Activated T-helper 17 cell treated with anti-CD3 and anti-CD28 coated beads, Interleukin-2, amount 50 U/mL, for 72 hours (primary cell): ENCODE data around the gene SH3RF2. TPM values are rescaled to one million over a fixed set of nuclear protein-coding genes. Genes with fewer than 3 reads are reported as not detected.
"Not testable (repeated sequence)": the region's sequence is repeated elsewhere in the genome, so short reads cannot be mapped to it uniquely, and the experiment has no call there.

Experiments used
- ATAC-seq: fragments of 150-1000 bp; cut with Tn5 transposase; replicated peaks from 2 replicates; pipeline ENCODE4 v1.10.0; 2021; ENCODE audit warnings: mild to moderate bottlenecking, moderate library complexity
- H3K27ac Mint-ChIP-seq: one replicate; pipeline ENCODE4 v1.8.0; 2022; ENCODE audit warnings: mixed read lengths
- H3K27me3 Mint-ChIP-seq: one replicate; pipeline ENCODE4 v1.8.0; 2022; ENCODE audit warnings: mixed read lengths
- H3K36me3 Mint-ChIP-seq: one replicate; pipeline ENCODE4 v1.8.0; 2022; ENCODE audit warnings: low read depth, mild to moderate bottlenecking, mixed read lengths
- H3K4me1 Mint-ChIP-seq: one replicate; pipeline ENCODE4 v1.8.0; 2022; ENCODE audit warnings: mixed read lengths
- H3K4me3 Mint-ChIP-seq: one replicate; pipeline ENCODE4 v1.8.0; 2022; ENCODE audit warnings: mild to moderate bottlenecking, mixed read lengths
- H3K9me3 Mint-ChIP-seq: one replicate; pipeline ENCODE4 v1.8.0; 2022; ENCODE audit warnings: mixed read lengths
- total RNA-seq, 2 donors: library from RNA; stranded (reverse); gene quantifications; one replicate each; pipeline ENCODE4 v1.2.3, GENCODE V29; 2022

The SH3RF2 gene, protein sequence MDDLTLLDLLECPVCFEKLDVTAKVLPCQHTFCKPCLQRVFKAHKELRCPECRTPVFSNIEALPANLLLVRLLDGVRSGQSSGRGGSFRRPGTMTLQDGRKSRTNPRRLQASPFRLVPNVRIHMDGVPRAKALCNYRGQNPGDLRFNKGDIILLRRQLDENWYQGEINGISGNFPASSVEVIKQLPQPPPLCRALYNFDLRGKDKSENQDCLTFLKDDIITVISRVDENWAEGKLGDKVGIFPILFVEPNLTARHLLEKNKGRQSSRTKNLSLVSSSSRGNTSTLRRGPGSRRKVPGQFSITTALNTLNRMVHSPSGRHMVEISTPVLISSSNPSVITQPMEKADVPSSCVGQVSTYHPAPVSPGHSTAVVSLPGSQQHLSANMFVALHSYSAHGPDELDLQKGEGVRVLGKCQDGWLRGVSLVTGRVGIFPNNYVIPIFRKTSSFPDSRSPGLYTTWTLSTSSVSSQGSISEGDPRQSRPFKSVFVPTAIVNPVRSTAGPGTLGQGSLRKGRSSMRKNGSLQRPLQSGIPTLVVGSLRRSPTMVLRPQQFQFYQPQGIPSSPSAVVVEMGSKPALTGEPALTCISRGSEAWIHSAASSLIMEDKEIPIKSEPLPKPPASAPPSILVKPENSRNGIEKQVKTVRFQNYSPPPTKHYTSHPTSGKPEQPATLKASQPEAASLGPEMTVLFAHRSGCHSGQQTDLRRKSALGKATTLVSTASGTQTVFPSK
- under 1 TPM in 1 of 2 donors, not detected in 1; 0.80 TPM for total RNA-seq

GRCh38 chr5:145936401-145937131 is at the start of gene SH3RF2:
Gene SH3RF2 (plus strand): TSS chr5:145936578. CDS start chr5:145937929, 1,351 bp downstream.
- Mint-ChIP-seq H3K9me3 (no peaks in the 10 kb centered on the region), H3K27ac (no peak within 1 kb of the TSS), H3K4me3 (peak within 1 kb of the TSS; percentile 45), H3K36me3 (no peaks in the 10 kb centered on the region), H3K27me3 (peaks cover 39% of the 10 kb centered on the region), H3K4me1 (peaks cover 10% of the 10 kb centered on the region)
- ATAC-seq: peak; percentile 55

DNA sequence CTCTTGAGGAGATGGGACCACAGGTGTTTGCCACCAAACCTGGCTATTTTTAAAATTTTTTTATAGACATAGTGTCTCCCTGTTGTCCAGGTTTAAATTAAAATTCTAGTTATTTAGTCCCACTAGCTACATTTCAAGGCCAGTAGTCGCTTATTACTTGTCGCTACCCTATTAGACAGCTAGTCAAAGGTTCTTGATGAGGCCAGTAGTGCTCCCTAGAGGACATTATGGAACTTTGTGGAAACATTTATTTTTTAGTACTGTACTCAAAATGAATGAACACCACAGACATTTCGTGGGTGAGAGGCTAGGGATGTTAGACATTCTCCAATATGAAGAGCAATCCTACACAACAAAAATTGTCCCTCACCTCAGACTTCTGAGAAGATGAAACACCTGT is 49.2 kb upstream of the SH3RF2 start:
- ATAC-seq: no peak
- Mint-ChIP-seq H3K4me1 (no peaks in the 10 kb centered on the region), H3K27me3 (peaks cover 31% of the 10 kb centered on the region), H3K27ac (no peak overlapping the region), H3K9me3 (peaks cover 14% of the 10 kb centered on the region), H3K4me3 (no peak overlapping the region), H3K36me3 (no peaks in the 10 kb centered on the region)

DNA sequence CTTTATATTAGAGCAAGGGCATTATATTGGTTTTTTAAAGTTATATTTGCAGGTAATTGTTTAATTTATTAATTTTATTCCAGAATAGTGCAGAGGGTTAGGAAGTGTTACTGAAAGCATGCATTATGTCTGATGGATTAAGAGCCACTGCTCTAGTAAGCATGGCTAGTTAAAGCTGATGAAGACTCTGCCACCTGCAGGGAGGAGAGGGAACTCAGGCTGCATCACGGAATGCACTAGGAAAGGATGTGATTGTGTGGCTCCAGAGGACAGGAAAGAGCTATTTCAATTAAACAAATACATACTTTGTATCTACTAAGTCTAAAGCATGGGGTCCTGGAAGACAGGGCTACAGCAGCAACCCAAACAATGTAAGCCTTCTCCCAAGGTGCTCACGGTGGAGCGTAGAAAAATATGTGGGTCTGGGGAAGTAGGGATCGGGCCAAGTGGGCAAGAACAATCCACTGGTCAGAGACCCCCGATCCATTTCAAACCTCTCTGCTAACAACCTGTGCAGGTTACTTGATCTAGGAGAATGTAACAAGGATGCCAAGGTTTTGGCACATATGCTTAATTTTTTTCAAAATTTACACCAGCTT is 48.3 kb upstream of the SH3RF2 start:
- no peak for ATAC-seq
- Mint-ChIP-seq H3K36me3 (no peaks in the 10 kb centered on the region), H3K27me3 (peaks cover 34% of the 10 kb centered on the region), H3K4me3 (no peak overlapping the region), H3K4me1 (no peaks in the 10 kb centered on the region), H3K9me3 (peaks cover 14% of the 10 kb centered on the region), H3K27ac (no peak overlapping the region)

GRCh38 chr5:145889611-145890010 is 46.8 kb upstream of the SH3RF2 start:
- no peaks in the 10 kb centered on the region for H3K4me1 Mint-ChIP-seq
- H3K27me3 Mint-ChIP-seq: peaks cover 30% of the 10 kb centered on the region
- H3K4me3 Mint-ChIP-seq: no peak overlapping the region
- H3K27ac Mint-ChIP-seq: no peak overlapping the region
- no peak for ATAC-seq
- no peaks in the 10 kb centered on the region for H3K36me3 Mint-ChIP-seq
- peaks cover 14% of the 10 kb centered on the region for H3K9me3 Mint-ChIP-seq

- peaks cover 23% of the 10 kb centered on the region for H3K27me3 Mint-ChIP-seq
- not testable (repeated sequence) for ATAC-seq, H3K4me1 Mint-ChIP-seq, H3K36me3 Mint-ChIP-seq, H3K4me3 Mint-ChIP-seq, H3K27ac Mint-ChIP-seq
- peaks cover 14% of the 10 kb centered on the region for H3K9me3 Mint-ChIP-seq
Observed at GRCh38 chr5:145891378-145891777, 45.0 kb upstream of the SH3RF2 start.

GRCh38 chr5:145898171-145898570 is 38.2 kb upstream of the SH3RF2 start:
- H3K36me3 Mint-ChIP-seq: no peaks in the 10 kb centered on the region
- no peak for ATAC-seq
- no peak overlapping the region for H3K4me3 Mint-ChIP-seq
- H3K4me1 Mint-ChIP-seq: no peaks in the 10 kb centered on the region
- no peaks in the 10 kb centered on the region for H3K27me3 Mint-ChIP-seq
- no peak overlapping the region for H3K27ac Mint-ChIP-seq
- H3K9me3 Mint-ChIP-seq: peaks cover 3% of the 10 kb centered on the region

- no peak overlapping the region for H3K4me3 Mint-ChIP-seq
- ATAC-seq: no peak
Observed at GRCh38 chr5:145902421-145902820, 34.0 kb upstream of the SH3RF2 start.

DNA sequence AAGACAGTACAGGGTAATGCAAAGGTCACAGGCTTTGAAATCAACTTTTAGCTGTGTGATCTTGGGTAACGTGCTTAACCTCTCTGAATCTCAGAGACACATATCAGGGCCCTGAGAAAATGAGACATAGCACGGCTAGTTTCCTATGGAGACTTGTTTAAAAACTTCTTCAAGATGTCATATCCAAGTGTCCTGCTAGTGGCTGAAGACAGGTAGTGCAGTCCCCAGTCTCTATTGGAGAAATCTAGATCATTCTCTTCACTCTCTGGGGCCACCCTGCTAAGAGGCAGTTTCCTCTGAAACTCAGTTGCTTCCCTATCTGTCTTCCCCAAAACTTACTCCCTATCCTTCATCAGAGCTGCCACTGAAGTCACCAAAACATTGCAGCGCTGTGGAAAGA is 33.3 kb upstream of the SH3RF2 start:
- Mint-ChIP-seq H3K27ac (no peak overlapping the region), H3K4me1 (no peaks in the 10 kb centered on the region), H3K36me3 (no peaks in the 10 kb centered on the region), H3K27me3 (peaks cover 9% of the 10 kb centered on the region), H3K4me3 (no peak overlapping the region), H3K9me3 (peaks cover 3% of the 10 kb centered on the region)
- no peak for ATAC-seq

More at GRCh38 chr5:145902421-145902820, 34.0 kb upstream of the SH3RF2 start:
- peaks cover 9% of the 10 kb centered on the region for H3K27me3 Mint-ChIP-seq
- no peaks in the 10 kb centered on the region for H3K36me3 Mint-ChIP-seq
- no peaks in the 10 kb centered on the region for H3K4me1 Mint-ChIP-seq
- H3K27ac Mint-ChIP-seq: no peak overlapping the region
- peaks cover 3% of the 10 kb centered on the region for H3K9me3 Mint-ChIP-seq

DNA sequence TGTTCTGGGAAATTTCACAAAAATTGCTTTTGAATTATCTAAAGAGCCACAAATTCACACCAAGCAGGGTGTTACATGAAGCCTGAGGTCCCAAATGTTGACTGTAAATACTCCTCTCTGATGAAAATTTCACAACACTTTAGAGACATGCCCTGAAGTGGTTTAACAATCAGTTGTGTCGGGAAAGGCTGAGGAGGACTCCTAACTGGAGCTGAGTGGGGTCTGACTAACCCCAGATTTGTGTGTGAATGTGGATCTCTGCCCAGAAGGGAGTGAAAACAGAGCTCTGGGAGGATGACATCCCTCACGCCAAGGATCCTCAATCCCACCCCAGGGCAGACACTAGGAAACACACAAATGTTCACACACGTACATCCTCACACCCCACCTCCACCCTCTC is 32.5 kb upstream of the SH3RF2 start:
- Mint-ChIP-seq H3K27ac (no peak overlapping the region), H3K9me3 (no peaks in the 10 kb centered on the region), H3K4me3 (no peak overlapping the region), H3K36me3 (no peaks in the 10 kb centered on the region), H3K27me3 (peaks cover 9% of the 10 kb centered on the region), H3K4me1 (no peaks in the 10 kb centered on the region)
- ATAC-seq: no peak

DNA sequence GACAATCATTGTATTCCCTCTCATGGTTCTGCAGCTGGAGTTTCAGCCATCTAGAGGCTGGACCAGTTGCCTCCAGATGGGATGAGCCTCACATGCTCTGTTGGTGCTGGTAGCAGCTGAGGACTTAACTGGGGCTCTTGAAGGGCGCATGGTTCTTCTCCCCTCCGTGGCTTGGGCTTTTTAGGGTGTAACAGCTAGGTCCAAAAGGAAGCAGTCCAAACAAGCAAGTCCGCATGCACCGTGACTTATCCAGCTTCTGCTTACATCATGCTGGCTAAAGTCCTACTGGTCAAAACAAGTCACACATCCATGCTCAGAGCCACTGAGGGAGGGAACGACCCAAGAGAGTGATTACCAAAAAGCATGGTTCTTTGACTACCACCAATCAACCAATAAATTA is 31.6 kb upstream of the SH3RF2 start:
- H3K4me3 Mint-ChIP-seq: no peak overlapping the region
- H3K9me3 Mint-ChIP-seq: no peaks in the 10 kb centered on the region
- H3K36me3 Mint-ChIP-seq: no peaks in the 10 kb centered on the region
- H3K27me3 Mint-ChIP-seq: peaks cover 11% of the 10 kb centered on the region
- no peak overlapping the region for H3K27ac Mint-ChIP-seq
- no peaks in the 10 kb centered on the region for H3K4me1 Mint-ChIP-seq
- ATAC-seq: no peak

DNA sequence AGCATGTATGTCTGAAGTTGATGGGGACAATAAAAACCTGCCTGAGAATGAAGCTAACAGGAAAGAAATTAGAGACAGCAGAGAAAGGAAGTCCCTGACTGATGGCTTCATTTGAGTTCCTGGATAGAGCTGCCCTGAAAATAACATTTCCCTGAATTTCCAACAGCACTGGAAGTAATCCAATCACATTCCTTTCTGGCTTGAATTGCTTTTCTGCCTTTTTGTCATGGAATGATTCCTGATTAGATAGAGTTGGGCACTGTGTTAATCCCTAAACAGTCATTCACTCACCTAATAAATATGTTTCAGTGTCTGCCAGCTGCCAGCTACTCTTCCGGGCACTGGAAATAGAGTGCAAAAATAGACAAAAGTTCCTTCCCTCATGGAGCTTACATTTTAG is 30.0 kb upstream of the SH3RF2 start:
- Mint-ChIP-seq H3K36me3 (no peaks in the 10 kb centered on the region), H3K27me3 (peaks cover 18% of the 10 kb centered on the region), H3K9me3 (no peaks in the 10 kb centered on the region), H3K27ac (no peak overlapping the region), H3K4me3 (no peak overlapping the region), H3K4me1 (no peaks in the 10 kb centered on the region)
- ATAC-seq: no peak

GRCh38 chr5:145908206-145908960 is 28.0 kb upstream of the SH3RF2 start:
- no peak for ATAC-seq
- Mint-ChIP-seq H3K4me1 (no peaks in the 10 kb centered on the region), H3K9me3 (no peaks in the 10 kb centered on the region), H3K4me3 (no peak overlapping the region), H3K36me3 (no peaks in the 10 kb centered on the region), H3K27ac (no peak overlapping the region), H3K27me3 (peaks cover 18% of the 10 kb centered on the region)

DNA sequence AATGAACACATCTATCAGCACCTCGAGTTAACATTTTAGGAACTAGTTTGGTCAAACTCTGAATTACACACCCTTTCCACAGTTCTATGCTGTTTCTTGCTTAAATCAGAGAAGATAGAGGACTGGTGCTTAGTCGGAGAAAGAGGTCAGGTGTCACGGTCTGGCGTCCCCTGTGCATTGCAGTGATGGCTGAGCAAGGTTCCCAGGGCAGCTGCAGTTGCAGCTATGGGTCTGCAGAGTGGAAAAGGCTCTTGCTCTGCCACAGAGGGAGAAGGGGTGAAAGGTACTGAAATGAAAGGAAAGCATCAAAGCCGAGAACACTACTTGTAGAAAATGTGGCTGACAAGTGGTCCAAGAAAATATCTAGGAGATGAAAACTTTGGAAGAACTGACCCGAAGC is 25.2 kb upstream of the SH3RF2 start:
- no peak for ATAC-seq
- Mint-ChIP-seq H3K36me3 (no peaks in the 10 kb centered on the region), H3K9me3 (no peaks in the 10 kb centered on the region), H3K27ac (no peak overlapping the region), H3K27me3 (peaks cover 14% of the 10 kb centered on the region), H3K4me1 (no peaks in the 10 kb centered on the region), H3K4me3 (no peak overlapping the region)

GRCh38 chr5:145912019-145912418 is 24.4 kb upstream of the SH3RF2 start:
- H3K27me3 Mint-ChIP-seq: peaks cover 9% of the 10 kb centered on the region
- ATAC-seq: no peak

More at GRCh38 chr5:145912019-145912418, 24.4 kb upstream of the SH3RF2 start:
- H3K4me1 Mint-ChIP-seq: no peaks in the 10 kb centered on the region
- H3K4me3 Mint-ChIP-seq: no peak overlapping the region
- H3K9me3 Mint-ChIP-seq: no peaks in the 10 kb centered on the region
- no peaks in the 10 kb centered on the region for H3K36me3 Mint-ChIP-seq
- H3K27ac Mint-ChIP-seq: no peak overlapping the region
